ENCODE data around the gene TEF. TPM values are rescaled to one million over a fixed set of nuclear protein-coding genes. Genes with fewer than 3 reads are reported as not detected.

The TEF gene
- polyA plus RNA-seq, 2 donors = 8.5 to 9.5 TPM

DNA sequence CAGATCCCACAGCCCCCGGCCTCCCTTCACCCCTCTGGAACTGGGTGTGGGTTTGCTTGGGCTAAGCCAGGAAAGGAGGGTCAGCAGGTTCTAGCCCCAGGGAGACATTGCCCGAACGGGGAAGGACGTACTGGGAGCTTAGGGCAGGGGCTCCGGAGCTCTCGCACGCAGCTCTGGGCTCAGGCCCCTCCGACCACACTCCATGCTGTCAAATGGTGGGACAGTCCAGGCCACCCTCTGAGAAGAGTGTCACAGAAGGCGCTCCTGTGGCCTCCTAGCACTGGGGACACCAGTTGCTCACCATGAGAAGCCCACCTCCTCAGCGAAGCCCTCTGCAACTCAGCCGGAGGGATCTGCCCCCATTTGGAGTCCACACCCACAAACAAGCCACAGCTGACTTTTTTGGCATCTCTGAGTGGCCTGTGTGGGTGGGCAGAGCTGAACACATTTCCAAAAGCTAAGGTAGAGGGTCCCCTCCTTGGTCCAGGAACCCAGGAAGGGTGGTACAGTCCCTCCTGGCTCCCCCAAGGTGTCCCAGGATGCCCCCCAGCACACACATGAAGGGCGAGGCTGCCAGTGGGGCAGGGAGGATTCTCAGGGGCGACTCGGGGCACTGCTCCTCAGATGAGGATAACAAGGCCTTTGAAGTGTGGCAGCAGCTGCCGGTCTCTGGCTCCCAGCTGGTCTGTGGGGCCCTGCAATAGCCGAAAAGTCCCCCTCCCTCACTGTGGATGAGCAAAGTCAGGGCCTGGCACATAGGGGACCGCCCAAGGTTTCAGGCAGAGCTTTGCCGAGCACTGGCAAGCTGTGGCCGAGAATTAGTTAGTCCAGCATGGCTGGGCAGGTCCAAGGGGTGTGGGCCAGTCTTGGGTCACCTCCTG, 13.0 kb upstream of the TEF start:
- Histone ChIP-seq H3K27me3 (ENCODE audit: control insufficient read depth in 1 of 2, insufficient read depth in 2 of 2, low read length in 2 of 2) (no peaks in the 10 kb centered on the region), H3K36me3 (ENCODE audit: control insufficient read depth in 2 of 2, insufficient read depth in 2 of 2, low read length in 1 of 2) (no peaks in the 10 kb centered on the region), H3K9me3 (ENCODE audit: control insufficient read depth in 2 of 2, insufficient read depth in 1 of 2, low read depth in 1 of 2, low read length in 1 of 2) (no peaks in the 10 kb centered on the region), H3K4me1 (ENCODE audit: control insufficient read depth in 2 of 2, insufficient read depth in 2 of 2, low read length in 1 of 2) (peaks cover 8 to 20% of the 10 kb centered on the region in 2 donors), H3K27ac (ENCODE audit: low read depth in 2 of 2, low read length in 1 of 2) (peak overlapping the region in 1 of 2 donors; percentile 82), H3K4me3 (ENCODE audit: low read depth in 1 of 2, low read length in 2 of 2) (peak overlapping the region in 1 of 2 donors; percentile 8)
- WGBS, 2 donors = 37 to 43% methylated on average over 19 of the region's 19 CpGs

DNA sequence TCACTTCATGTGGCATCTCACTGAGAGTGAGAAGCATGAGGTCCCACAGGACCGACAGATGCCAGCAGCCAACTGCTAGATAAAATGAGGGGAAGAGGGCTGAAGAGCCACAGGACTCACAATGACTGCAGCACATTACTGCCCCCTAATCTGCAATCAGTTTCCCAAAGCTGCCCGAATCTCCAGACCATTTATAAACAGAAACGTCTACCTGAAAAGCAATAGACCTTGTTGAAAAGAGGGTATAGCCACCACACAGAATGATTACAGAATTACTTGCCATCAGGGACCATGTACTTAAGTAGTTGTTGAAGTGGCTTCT, 12.4 kb upstream of the TEF start:
- H3K27me3 ChIP-seq (ENCODE audit: control insufficient read depth in 1 of 2, insufficient read depth in 2 of 2, low read length in 2 of 2) = no peaks in the 10 kb centered on the region
- H3K4me1 ChIP-seq (ENCODE audit: control insufficient read depth in 2 of 2, insufficient read depth in 2 of 2, low read length in 1 of 2) = peaks cover 8 to 20% of the 10 kb centered on the region in 2 donors
- 35 to 37% methylated on average over 3 of the region's 3 CpGs for WGBS, 2 donors
- H3K4me3 ChIP-seq (ENCODE audit: low read depth in 1 of 2, low read length in 2 of 2) = no peak overlapping the region
- no peaks in the 10 kb centered on the region for H3K9me3 ChIP-seq (ENCODE audit: control insufficient read depth in 2 of 2, insufficient read depth in 1 of 2, low read depth in 1 of 2, low read length in 1 of 2)
- H3K27ac ChIP-seq (ENCODE audit: low read depth in 2 of 2, low read length in 1 of 2) = peak overlapping the region in 1 of 2 donors; percentile 82
- no peaks in the 10 kb centered on the region for H3K36me3 ChIP-seq (ENCODE audit: control insufficient read depth in 2 of 2, insufficient read depth in 2 of 2, low read length in 1 of 2)

DNA sequence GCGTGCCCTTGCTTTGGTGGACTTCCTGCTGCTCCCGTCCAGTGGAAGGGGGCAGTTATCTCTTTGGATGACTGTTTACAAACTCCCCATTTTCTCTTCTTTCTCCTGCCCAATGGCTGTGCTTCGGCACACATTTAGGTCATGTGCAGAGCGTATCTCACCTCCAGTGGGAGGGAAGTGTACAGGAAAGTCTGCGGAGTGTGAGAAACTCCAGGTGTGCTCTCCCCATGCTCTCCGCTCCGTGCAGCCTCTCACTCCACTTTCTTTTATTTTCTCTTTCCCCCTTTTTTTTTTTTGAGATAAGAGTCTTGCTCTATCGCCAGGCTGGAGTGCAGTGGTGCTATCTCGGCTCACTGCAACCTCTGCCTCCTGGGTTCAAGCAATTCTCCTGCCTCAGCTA, 11.9 kb upstream of the TEF start:
- Histone ChIP-seq H3K27ac (ENCODE audit: low read depth in 2 of 2, low read length in 1 of 2) (no peak overlapping the region), H3K36me3 (ENCODE audit: control insufficient read depth in 2 of 2, insufficient read depth in 2 of 2, low read length in 1 of 2) (no peaks in the 10 kb centered on the region), H3K4me1 (ENCODE audit: control insufficient read depth in 2 of 2, insufficient read depth in 2 of 2, low read length in 1 of 2) (peaks cover 8 to 20% of the 10 kb centered on the region in 2 donors), H3K27me3 (ENCODE audit: control insufficient read depth in 1 of 2, insufficient read depth in 2 of 2, low read length in 2 of 2) (no peaks in the 10 kb centered on the region), H3K9me3 (ENCODE audit: control insufficient read depth in 2 of 2, insufficient read depth in 1 of 2, low read depth in 1 of 2, low read length in 1 of 2) (no peaks in the 10 kb centered on the region), H3K4me3 (ENCODE audit: low read depth in 1 of 2, low read length in 2 of 2) (no peak overlapping the region)
- WGBS, 2 donors = 66 to 86% methylated on average over 9 of the region's 9 CpGs

DNA sequence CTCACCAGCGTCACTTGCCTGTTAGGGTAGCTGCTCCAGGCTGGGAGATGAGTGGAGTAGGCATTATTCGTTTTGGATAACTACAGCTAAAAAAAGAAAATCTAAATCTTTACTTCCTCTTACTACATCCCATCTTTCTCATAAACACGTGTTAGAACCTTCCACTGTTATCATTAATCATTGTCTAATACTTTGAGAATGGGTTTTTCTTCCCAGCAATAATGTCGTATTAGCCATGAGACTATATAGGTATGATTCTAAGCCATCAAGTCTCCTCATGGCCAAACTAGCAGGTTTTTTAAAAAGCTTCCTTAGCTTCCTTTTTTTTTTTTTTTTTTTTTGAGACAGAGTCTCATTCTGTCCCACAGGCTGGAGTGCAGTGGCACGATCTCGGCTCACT, 3.9 kb upstream of the TEF start:
- H3K9me3 ChIP-seq (ENCODE audit: control insufficient read depth in 2 of 2, insufficient read depth in 1 of 2, low read depth in 1 of 2, low read length in 1 of 2) = no peaks in the 10 kb centered on the region
- no peaks in the 10 kb centered on the region for H3K36me3 ChIP-seq (ENCODE audit: control insufficient read depth in 2 of 2, insufficient read depth in 2 of 2, low read length in 1 of 2)
- no peaks in the 10 kb centered on the region for H3K27me3 ChIP-seq (ENCODE audit: control insufficient read depth in 1 of 2, insufficient read depth in 2 of 2, low read length in 2 of 2)
- H3K4me3 ChIP-seq (ENCODE audit: low read depth in 1 of 2, low read length in 2 of 2) = no peak overlapping the region
- WGBS, 2 donors = 48 to 50% methylated on average over 6 of the region's 6 CpGs
- peaks cover 2 to 4% of the 10 kb centered on the region in 2 donors for H3K4me1 ChIP-seq (ENCODE audit: control insufficient read depth in 2 of 2, insufficient read depth in 2 of 2, low read length in 1 of 2)
- peak overlapping the region; percentile 19 to 47 for H3K27ac ChIP-seq (ENCODE audit: low read depth in 2 of 2, low read length in 1 of 2)

DNA sequence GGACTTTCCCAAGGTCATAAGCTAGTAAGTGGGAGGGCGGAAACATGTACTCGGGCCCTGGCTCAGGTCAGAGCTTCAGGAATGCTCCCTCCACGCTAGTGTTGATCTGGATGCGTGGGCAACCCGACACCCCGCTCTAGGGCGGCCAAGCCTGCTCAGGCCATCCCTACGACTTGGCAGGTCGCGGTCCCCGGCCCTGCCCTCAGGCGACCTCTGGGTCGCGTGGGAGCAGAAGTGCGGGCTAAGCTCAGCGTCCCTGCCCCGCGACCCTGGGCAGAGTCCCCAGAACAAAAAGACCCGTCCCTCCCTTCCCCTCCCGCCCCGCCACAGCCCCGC, 781 bp upstream of the TEF start:
- WGBS, 2 donors = 1 to 2% methylated on average over 18 to 22 of the region's 22 CpGs
- Histone ChIP-seq H3K4me1 (ENCODE audit: control insufficient read depth in 2 of 2, insufficient read depth in 2 of 2, low read length in 1 of 2) (peaks cover 2 to 4% of the 10 kb centered on the region in 2 donors), H3K27me3 (ENCODE audit: control insufficient read depth in 1 of 2, insufficient read depth in 2 of 2, low read length in 2 of 2) (no peaks in the 10 kb centered on the region), H3K4me3 (ENCODE audit: low read depth in 1 of 2, low read length in 2 of 2) (peak overlapping the region; percentile 52 to 53), H3K27ac (ENCODE audit: low read depth in 2 of 2, low read length in 1 of 2) (peak overlapping the region; percentile 98 to 100), H3K36me3 (ENCODE audit: control insufficient read depth in 2 of 2, insufficient read depth in 2 of 2, low read length in 1 of 2) (no peaks in the 10 kb centered on the region), H3K9me3 (ENCODE audit: control insufficient read depth in 2 of 2, insufficient read depth in 1 of 2, low read depth in 1 of 2, low read length in 1 of 2) (no peaks in the 10 kb centered on the region)

DNA sequence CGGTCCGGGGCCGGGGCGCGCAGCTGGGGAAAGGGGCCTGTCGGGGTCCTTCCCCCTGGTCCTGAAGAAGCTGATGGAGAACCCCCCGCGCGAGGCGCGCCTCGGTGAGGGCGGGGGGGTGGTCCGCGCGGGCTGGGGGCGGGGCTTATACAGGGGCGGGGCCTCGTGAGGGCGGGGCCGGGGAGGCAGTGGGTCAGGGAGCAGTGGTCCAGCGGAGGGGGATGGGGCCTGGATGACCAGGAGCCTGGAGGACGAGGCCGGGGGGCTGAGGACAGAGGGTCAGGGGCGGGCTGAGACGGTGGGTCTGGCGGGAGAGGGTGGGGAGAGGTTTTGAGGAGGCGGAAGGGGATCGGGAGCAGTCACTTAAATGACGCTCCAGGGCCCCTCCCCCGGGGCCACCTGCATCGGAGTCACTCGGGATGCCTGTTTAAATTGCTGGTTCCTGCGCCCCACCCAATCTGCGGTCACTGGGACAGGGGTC, 396 bp downstream of the TEF start:
- Histone ChIP-seq H3K27ac (ENCODE audit: low read depth in 2 of 2, low read length in 1 of 2) (peak overlapping the region; percentile 98 to 100), H3K9me3 (ENCODE audit: control insufficient read depth in 2 of 2, insufficient read depth in 1 of 2, low read depth in 1 of 2, low read length in 1 of 2) (no peaks in the 10 kb centered on the region), H3K4me1 (ENCODE audit: control insufficient read depth in 2 of 2, insufficient read depth in 2 of 2, low read length in 1 of 2) (peaks cover 0 to 4% of the 10 kb centered on the region in 2 donors), H3K36me3 (ENCODE audit: control insufficient read depth in 2 of 2, insufficient read depth in 2 of 2, low read length in 1 of 2) (peaks cover 0 to under 1% of the 10 kb centered on the region in 2 donors), H3K4me3 (ENCODE audit: low read depth in 1 of 2, low read length in 2 of 2) (peak overlapping the region; percentile 71 to 76), H3K27me3 (ENCODE audit: control insufficient read depth in 1 of 2, insufficient read depth in 2 of 2, low read length in 2 of 2) (no peaks in the 10 kb centered on the region)
- 1% methylated on average over 23 to 35 of the region's 35 CpGs for WGBS, 2 donors

DNA sequence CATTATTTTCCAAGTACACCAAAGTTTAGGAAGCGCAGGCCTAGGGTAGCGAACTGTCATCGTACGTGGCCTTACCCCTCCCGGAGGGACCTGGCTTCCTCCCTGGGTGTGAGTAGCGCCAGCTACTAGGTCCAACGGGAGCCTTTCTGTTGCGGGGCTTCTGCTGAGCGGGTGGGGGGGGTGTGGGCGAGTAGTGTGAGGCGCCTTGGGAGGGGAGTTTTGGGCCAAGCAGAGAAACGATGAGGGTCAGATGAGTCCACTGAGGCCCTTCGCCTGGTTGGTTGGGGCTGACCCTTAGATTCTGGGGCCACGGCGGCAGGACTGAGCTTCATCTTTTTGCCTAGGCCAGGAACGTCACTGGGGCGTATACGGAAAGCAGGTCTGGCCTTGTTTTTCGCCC, 868 bp downstream of the TEF start:
- H3K27me3 ChIP-seq (ENCODE audit: control insufficient read depth in 1 of 2, insufficient read depth in 2 of 2, low read length in 2 of 2) = no peaks in the 10 kb centered on the region
- 14 to 20% methylated on average over 19 of the region's 19 CpGs for WGBS, 2 donors
- peaks cover 0 to 4% of the 10 kb centered on the region in 2 donors for H3K4me1 ChIP-seq (ENCODE audit: control insufficient read depth in 2 of 2, insufficient read depth in 2 of 2, low read length in 1 of 2)
- H3K4me3 ChIP-seq (ENCODE audit: low read depth in 1 of 2, low read length in 2 of 2) = peak overlapping the region; percentile 71 to 76
- H3K27ac ChIP-seq (ENCODE audit: low read depth in 2 of 2, low read length in 1 of 2) = peak overlapping the region; percentile 98 to 100
- peaks cover 2 to 5% of the 10 kb centered on the region in 2 donors for H3K36me3 ChIP-seq (ENCODE audit: control insufficient read depth in 2 of 2, insufficient read depth in 2 of 2, low read length in 1 of 2)
- no peaks in the 10 kb centered on the region for H3K9me3 ChIP-seq (ENCODE audit: control insufficient read depth in 2 of 2, insufficient read depth in 1 of 2, low read depth in 1 of 2, low read length in 1 of 2)

DNA sequence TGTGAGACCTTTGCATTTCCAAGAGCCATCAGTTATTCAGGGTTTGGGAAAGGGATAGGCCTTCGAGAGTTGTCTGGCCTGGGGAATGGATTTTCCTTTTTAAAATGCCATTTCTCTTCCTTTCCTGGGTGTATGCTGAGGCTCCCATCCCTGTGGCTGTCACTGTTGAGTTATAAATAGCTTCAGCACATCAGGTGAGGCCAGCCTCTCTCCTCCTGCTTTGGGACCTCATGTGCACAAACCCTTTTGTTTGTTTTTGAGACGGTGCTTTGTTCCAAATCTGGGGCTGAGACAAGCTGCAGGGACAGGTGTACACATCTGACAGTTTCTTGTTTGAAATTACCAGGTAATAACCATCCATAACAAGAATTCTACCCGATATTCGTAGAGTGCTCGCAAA, 1.3 kb downstream of the TEF start:
- Histone ChIP-seq H3K27ac (ENCODE audit: low read depth in 2 of 2, low read length in 1 of 2) (peak overlapping the region; percentile 98 to 100), H3K36me3 (ENCODE audit: control insufficient read depth in 2 of 2, insufficient read depth in 2 of 2, low read length in 1 of 2) (peaks cover 3 to 7% of the 10 kb centered on the region in 2 donors), H3K27me3 (ENCODE audit: control insufficient read depth in 1 of 2, insufficient read depth in 2 of 2, low read length in 2 of 2) (no peaks in the 10 kb centered on the region), H3K9me3 (ENCODE audit: control insufficient read depth in 2 of 2, insufficient read depth in 1 of 2, low read depth in 1 of 2, low read length in 1 of 2) (no peaks in the 10 kb centered on the region), H3K4me3 (ENCODE audit: low read depth in 1 of 2, low read length in 2 of 2) (peak overlapping the region; percentile 71 to 76), H3K4me1 (ENCODE audit: control insufficient read depth in 2 of 2, insufficient read depth in 2 of 2, low read length in 1 of 2) (peaks cover 0 to 4% of the 10 kb centered on the region in 2 donors)
- WGBS, 2 donors = 54 to 60% methylated on average over 5 of the region's 5 CpGs

DNA sequence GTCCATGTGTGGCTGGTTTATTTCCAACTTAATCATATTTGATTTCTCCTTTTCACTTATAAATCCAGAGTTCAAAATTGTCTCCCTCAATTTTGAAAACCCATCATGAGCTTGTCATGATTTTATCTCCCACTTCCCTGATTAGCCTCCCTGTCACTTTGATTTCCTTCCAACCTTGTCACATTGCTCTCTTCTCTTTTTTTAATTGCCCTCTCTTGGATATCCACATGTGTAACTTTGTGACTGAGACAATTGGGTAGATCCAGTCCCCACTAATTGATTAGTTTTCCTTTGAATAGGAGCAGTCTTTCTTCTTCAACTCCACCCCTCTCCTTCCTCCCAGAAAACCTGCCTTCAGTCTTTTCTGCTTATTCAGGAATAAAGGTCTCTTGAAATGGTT, 2.4 kb downstream of the TEF start:
- Histone ChIP-seq H3K27me3 (ENCODE audit: control insufficient read depth in 1 of 2, insufficient read depth in 2 of 2, low read length in 2 of 2) (no peaks in the 10 kb centered on the region), H3K36me3 (ENCODE audit: control insufficient read depth in 2 of 2, insufficient read depth in 2 of 2, low read length in 1 of 2) (peaks cover 3 to 7% of the 10 kb centered on the region in 2 donors), H3K4me3 (ENCODE audit: low read depth in 1 of 2, low read length in 2 of 2) (no peak overlapping the region), H3K4me1 (ENCODE audit: control insufficient read depth in 2 of 2, insufficient read depth in 2 of 2, low read length in 1 of 2) (peaks cover 0 to 4% of the 10 kb centered on the region in 2 donors), H3K27ac (ENCODE audit: low read depth in 2 of 2, low read length in 1 of 2) (no peak overlapping the region), H3K9me3 (ENCODE audit: control insufficient read depth in 2 of 2, insufficient read depth in 1 of 2, low read depth in 1 of 2, low read length in 1 of 2) (no peaks in the 10 kb centered on the region)

DNA sequence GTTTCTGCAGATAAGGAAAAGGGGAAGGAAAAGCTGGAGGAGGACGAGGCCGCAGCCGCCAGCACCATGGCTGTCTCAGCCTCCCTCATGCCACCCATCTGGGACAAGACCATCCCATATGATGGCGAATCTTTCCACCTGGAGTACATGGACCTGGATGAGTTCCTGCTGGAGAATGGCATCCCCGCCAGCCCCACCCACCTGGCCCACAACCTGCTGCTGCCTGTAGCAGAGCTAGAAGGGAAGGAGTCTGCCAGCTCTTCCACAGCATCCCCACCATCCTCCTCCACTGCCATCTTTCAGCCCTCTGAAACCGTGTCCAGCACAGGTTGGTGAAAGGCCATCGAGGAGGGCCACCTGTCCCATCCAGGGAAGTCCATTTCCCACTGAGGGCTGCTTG, 5.6 kb downstream of the TEF start:
- Histone ChIP-seq H3K9me3 (ENCODE audit: control insufficient read depth in 2 of 2, insufficient read depth in 1 of 2, low read depth in 1 of 2, low read length in 1 of 2) (no peaks in the 10 kb centered on the region), H3K27me3 (ENCODE audit: control insufficient read depth in 1 of 2, insufficient read depth in 2 of 2, low read length in 2 of 2) (no peaks in the 10 kb centered on the region), H3K4me3 (ENCODE audit: low read depth in 1 of 2, low read length in 2 of 2) (no peak overlapping the region), H3K36me3 (ENCODE audit: control insufficient read depth in 2 of 2, insufficient read depth in 2 of 2, low read length in 1 of 2) (peaks cover 3 to 10% of the 10 kb centered on the region in 2 donors), H3K27ac (ENCODE audit: low read depth in 2 of 2, low read length in 1 of 2) (no peak overlapping the region), H3K4me1 (ENCODE audit: control insufficient read depth in 2 of 2, insufficient read depth in 2 of 2, low read length in 1 of 2) (peaks cover 0 to 2% of the 10 kb centered on the region in 2 donors)
- WGBS, 2 donors = 82 to 87% methylated on average over 7 of the region's 7 CpGs
